SK-N-SH treated with all-trans-retinoic acid at 6 μM for 48 hours (cell line): ENCODE measurements around the gene INPP5B.

Experiments
- ATAC-seq: fragments of 200-7000 bp; cut with Tn5 transposase; 3 replicates; pipeline ENCODE4 v1.9.1; 2020; ENCODE audit warnings: mild to moderate bottlenecking, moderate library complexity
- ARNTL ChIP-seq: fragments of 450-650 bp; formaldehyde crosslinking; IDR thresholded peaks from 2 replicates; pipeline ENCODE4 v1.5.0; 2020; ENCODE audit warnings: low read depth, mild to moderate bottlenecking, moderate library complexity, borderline replicate concordance
- BACH2 ChIP-seq: fragments of 250-450 bp; sonication (Bioruptor Pico); IDR thresholded peaks from 2 replicates; pipeline ENCODE4 v1.9.0; 2021; ENCODE audit warnings: mild to moderate bottlenecking, borderline replicate concordance
- CSRNP3 ChIP-seq: fragments of 250-450 bp; sonication (Bioruptor Pico); IDR thresholded peaks from 2 replicates; pipeline ENCODE4 v1.5.1; 2021; ENCODE audit warnings: mild to moderate bottlenecking, moderate library complexity
- ESRRG ChIP-seq: fragments of 250-450 bp; sonication (Bioruptor Pico); IDR thresholded peaks from 2 replicates; pipeline ENCODE4 v1.6.1; 2021; ENCODE audit warnings: mild to moderate bottlenecking
- ISL1 ChIP-seq: fragments of 250-450 bp; sonication (Bioruptor Pico); IDR thresholded peaks from 2 replicates; pipeline ENCODE4 v2.1.2; 2022; ENCODE audit warnings: mild to moderate bottlenecking, moderate library complexity
- RARB ChIP-seq: fragments of 250-450 bp; sonication (Bioruptor Pico); IDR thresholded peaks from 2 replicates; pipeline ENCODE4 v1.8.0; 2021; ENCODE audit warnings: mild to moderate bottlenecking, moderate library complexity
- SNAI2 ChIP-seq: fragments of 250-450 bp; sonication (Bioruptor Pico); IDR thresholded peaks from 2 replicates; pipeline ENCODE4 v1.5.0; 2020; ENCODE audit warnings: mild to moderate bottlenecking, moderate library complexity
- TCF4 ChIP-seq: fragments of 250-450 bp; sonication (Bioruptor Pico); IDR thresholded peaks from 2 replicates; pipeline ENCODE4 v1.8.0; 2021; ENCODE audit warnings: mild to moderate bottlenecking, moderate library complexity, borderline replicate concordance
- TOX ChIP-seq: fragments of 250-450 bp; sonication (Bioruptor Pico); IDR thresholded peaks from 2 replicates; pipeline ENCODE4 v1.8.0; 2021; ENCODE audit warnings: mild to moderate bottlenecking, moderate library complexity, borderline replicate concordance
- ZC3H10 ChIP-seq: fragments of 250-450 bp; sonication (Bioruptor Pico); IDR thresholded peaks from 2 replicates; pipeline ENCODE4 v1.5.1; 2021; ENCODE audit warnings: mild to moderate bottlenecking, moderate library complexity
- ZFP3 ChIP-seq: fragments of 250-450 bp; sonication (Bioruptor Pico); IDR thresholded peaks from 2 replicates; pipeline ENCODE4 v1.5.0; 2020; ENCODE audit warnings: mild to moderate bottlenecking, moderate library complexity
- ZFP30 ChIP-seq: fragments of 450-650 bp; formaldehyde crosslinking; IDR thresholded peaks from 2 replicates; pipeline ENCODE4 v1.5.0; 2022; ENCODE audit warnings: mild to moderate bottlenecking, moderate library complexity
- ZNF565 ChIP-seq: fragments of 450-650 bp; formaldehyde crosslinking; conservative IDR thresholded peaks from 2 replicates; pipeline ENCODE4 v1.5.0; 2020; ENCODE audit warnings: low read depth, mild to moderate bottlenecking, moderate library complexity
- ZNF70 ChIP-seq: fragments of 450-650 bp; formaldehyde crosslinking; IDR thresholded peaks from 2 replicates; pipeline ENCODE4 v1.5.0; 2020; ENCODE audit warnings: mild to moderate bottlenecking, moderate library complexity
- ZNF8 ChIP-seq: fragments of 450-650 bp; formaldehyde crosslinking; IDR thresholded peaks from 2 replicates; pipeline ENCODE4 v1.5.0; 2020; ENCODE audit warnings: mild to moderate bottlenecking, moderate library complexity
- TF ChIP-seq, protein P1 (sequence below): fragments of 250-450 bp; sonication (Bioruptor Pico); IDR thresholded peaks from 2 replicates; pipeline ENCODE4 v1.8.0; 2020; ENCODE audit warnings: mild to moderate bottlenecking, moderate library complexity, borderline replicate concordance
- TF ChIP-seq, protein P2 (sequence below): fragments of 250-450 bp; sonication (Bioruptor Pico); IDR thresholded peaks from 2 replicates; pipeline ENCODE4 v1.8.0; 2021; ENCODE audit warnings: low read depth, mild to moderate bottlenecking, moderate library complexity, borderline replicate concordance
- TF ChIP-seq, protein P3 (sequence below): fragments of 250-450 bp; sonication (Bioruptor Pico); IDR thresholded peaks from 2 replicates; pipeline ENCODE4 v1.5.0; 2020; ENCODE audit warnings: mild to moderate bottlenecking, moderate library complexity

The INPP5B gene

GRCh38 chr1:37945743-37946702, 830 bp downstream of the INPP5B start:
- TF ChIP-seq ZFP3 (CRISPR knock-in tag) (no peak), TCF4 (CRISPR knock-in tag) (no peak), ISL1 (CRISPR knock-in tag) (no peak)
- TF ChIP-seq, protein P1, sequence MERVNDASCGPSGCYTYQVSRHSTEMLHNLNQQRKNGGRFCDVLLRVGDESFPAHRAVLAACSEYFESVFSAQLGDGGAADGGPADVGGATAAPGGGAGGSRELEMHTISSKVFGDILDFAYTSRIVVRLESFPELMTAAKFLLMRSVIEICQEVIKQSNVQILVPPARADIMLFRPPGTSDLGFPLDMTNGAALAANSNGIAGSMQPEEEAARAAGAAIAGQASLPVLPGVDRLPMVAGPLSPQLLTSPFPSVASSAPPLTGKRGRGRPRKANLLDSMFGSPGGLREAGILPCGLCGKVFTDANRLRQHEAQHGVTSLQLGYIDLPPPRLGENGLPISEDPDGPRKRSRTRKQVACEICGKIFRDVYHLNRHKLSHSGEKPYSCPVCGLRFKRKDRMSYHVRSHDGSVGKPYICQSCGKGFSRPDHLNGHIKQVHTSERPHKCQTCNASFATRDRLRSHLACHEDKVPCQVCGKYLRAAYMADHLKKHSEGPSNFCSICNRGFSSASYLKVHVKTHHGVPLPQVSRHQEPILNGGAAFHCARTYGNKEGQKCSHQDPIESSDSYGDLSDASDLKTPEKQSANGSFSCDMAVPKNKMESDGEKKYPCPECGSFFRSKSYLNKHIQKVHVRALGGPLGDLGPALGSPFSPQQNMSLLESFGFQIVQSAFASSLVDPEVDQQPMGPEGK, result no peak
- TF ChIP-seq, protein P2, sequence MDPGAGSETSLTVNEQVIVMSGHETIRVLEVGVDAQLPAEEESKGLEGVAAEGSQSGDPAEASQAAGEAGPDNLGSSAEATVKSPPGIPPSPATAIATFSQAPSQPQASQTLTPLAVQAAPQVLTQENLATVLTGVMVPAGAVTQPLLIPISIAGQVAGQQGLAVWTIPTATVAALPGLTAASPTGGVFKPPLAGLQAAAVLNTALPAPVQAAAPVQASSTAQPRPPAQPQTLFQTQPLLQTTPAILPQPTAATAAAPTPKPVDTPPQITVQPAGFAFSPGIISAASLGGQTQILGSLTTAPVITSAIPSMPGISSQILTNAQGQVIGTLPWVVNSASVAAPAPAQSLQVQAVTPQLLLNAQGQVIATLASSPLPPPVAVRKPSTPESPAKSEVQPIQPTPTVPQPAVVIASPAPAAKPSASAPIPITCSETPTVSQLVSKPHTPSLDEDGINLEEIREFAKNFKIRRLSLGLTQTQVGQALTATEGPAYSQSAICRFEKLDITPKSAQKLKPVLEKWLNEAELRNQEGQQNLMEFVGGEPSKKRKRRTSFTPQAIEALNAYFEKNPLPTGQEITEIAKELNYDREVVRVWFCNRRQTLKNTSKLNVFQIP (CRISPR knock-in tag), result no peak
- ATAC-seq, result peak; percentile 76

GRCh38 chr1:37945251-37945650, 1.6 kb downstream of the INPP5B start:
- ATAC-seq, result no peak
- no peak for TF ChIP-seq CSRNP3 (CRISPR knock-in tag)
- no peak for TF ChIP-seq BACH2 (CRISPR knock-in tag)
- TF ChIP-seq SNAI2 (CRISPR knock-in tag), result no peak

DNA sequence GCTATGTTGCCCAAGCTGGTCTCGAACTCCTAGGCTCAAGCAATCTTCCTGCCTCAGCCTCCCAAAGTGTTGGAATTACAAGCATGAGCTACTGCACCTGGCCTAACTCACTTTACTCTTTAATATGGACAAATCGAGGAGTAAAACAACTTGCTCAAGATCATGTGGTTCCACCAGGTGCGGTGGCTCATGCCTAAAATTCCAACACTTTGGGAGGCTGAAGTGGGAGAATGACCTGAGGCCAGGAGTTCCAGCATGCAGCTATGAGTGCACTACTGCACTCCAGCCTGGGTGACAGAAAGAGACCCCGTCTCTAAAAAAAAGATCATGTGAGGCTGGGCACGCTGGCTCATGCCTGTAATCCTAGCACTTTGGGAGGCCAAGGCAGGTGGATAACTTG, 2.0 kb downstream of the INPP5B start:
- TF ChIP-seq ARNTL (CRISPR knock-in tag), result no peak
- TF ChIP-seq ZNF8 (CRISPR knock-in tag), result no peak
- TF ChIP-seq CSRNP3 (CRISPR knock-in tag), result no peak
- TF ChIP-seq, protein P3, sequence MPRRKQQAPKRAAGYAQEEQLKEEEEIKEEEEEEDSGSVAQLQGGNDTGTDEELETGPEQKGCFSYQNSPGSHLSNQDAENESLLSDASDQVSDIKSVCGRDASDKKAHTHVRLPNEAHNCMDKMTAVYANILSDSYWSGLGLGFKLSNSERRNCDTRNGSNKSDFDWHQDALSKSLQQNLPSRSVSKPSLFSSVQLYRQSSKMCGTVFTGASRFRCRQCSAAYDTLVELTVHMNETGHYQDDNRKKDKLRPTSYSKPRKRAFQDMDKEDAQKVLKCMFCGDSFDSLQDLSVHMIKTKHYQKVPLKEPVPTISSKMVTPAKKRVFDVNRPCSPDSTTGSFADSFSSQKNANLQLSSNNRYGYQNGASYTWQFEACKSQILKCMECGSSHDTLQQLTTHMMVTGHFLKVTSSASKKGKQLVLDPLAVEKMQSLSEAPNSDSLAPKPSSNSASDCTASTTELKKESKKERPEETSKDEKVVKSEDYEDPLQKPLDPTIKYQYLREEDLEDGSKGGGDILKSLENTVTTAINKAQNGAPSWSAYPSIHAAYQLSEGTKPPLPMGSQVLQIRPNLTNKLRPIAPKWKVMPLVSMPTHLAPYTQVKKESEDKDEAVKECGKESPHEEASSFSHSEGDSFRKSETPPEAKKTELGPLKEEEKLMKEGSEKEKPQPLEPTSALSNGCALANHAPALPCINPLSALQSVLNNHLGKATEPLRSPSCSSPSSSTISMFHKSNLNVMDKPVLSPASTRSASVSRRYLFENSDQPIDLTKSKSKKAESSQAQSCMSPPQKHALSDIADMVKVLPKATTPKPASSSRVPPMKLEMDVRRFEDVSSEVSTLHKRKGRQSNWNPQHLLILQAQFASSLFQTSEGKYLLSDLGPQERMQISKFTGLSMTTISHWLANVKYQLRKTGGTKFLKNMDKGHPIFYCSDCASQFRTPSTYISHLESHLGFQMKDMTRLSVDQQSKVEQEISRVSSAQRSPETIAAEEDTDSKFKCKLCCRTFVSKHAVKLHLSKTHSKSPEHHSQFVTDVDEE (CRISPR knock-in tag), result no peak
- no peak for TF ChIP-seq BACH2 (CRISPR knock-in tag)
- ATAC-seq, result no peak

- TF ChIP-seq RARB (no peak), TOX (CRISPR knock-in tag) (no peak), ZFP30 (CRISPR knock-in tag) (no peak), ZNF70 (CRISPR knock-in tag) (no peak), ESRRG (no peak), ZNF565 (CRISPR knock-in tag) (no peak), ZFP3 (CRISPR knock-in tag) (no peak), ZC3H10 (CRISPR knock-in tag) (no peak)
- TF ChIP-seq, protein P1, result no peak
- TF ChIP-seq, all 23 proteins: peak for 0
- ATAC-seq, result no peak; the same call in 1 of the 3 replicates
Observed at GRCh38 chr1:37944086-37944763, 2.6 kb downstream of the INPP5B start.
